ENCODE data around the gene SGCD.

GRCh38 chr5:156595132-156595787 is 268.3 kb downstream of the SGCD start:
- TF ChIP-seq FOXK2 (IDR thresholded peaks at IDR 0.05) = no peak
- TF ChIP-seq L3MBTL2 (conservative IDR thresholded peaks at IDR 0.05) = no peak
- no peak for TF ChIP-seq LEF1 (IDR thresholded peaks at IDR 0.05; ENCODE audit: borderline replicate concordance)
- no peak for TF ChIP-seq ELF4 (IDR thresholded peaks at IDR 0.05)
- TF ChIP-seq SUZ12 (IDR thresholded peaks at IDR 0.05) = no peak
- TF ChIP-seq BHLHE40 (IDR thresholded peaks at IDR 0.05; ENCODE audit: borderline replicate concordance) = no peak
- TF ChIP-seq SP1 (IDR thresholded peaks at IDR 0.05) = no peak
- TF ChIP-seq TARDBP (IDR thresholded peaks at IDR 0.05) = no peak
- TF ChIP-seq NFRKB (IDR thresholded peaks at IDR 0.05) = no peak

Measured in HEK293T (cell line).